ENCODE data around the gene ATP6V0D1. TPM values are rescaled to one million over a fixed set of nuclear protein-coding genes. Genes with fewer than 3 reads are reported as not detected.
"Not testable (repeated sequence)": the region's sequence is repeated elsewhere in the genome, so short reads cannot be mapped to it uniquely, and the experiment has no call there.

ATP6V0D1 gene
- total RNA-seq, 1 donor from 2014 or later = 78.7 TPM

DNA sequence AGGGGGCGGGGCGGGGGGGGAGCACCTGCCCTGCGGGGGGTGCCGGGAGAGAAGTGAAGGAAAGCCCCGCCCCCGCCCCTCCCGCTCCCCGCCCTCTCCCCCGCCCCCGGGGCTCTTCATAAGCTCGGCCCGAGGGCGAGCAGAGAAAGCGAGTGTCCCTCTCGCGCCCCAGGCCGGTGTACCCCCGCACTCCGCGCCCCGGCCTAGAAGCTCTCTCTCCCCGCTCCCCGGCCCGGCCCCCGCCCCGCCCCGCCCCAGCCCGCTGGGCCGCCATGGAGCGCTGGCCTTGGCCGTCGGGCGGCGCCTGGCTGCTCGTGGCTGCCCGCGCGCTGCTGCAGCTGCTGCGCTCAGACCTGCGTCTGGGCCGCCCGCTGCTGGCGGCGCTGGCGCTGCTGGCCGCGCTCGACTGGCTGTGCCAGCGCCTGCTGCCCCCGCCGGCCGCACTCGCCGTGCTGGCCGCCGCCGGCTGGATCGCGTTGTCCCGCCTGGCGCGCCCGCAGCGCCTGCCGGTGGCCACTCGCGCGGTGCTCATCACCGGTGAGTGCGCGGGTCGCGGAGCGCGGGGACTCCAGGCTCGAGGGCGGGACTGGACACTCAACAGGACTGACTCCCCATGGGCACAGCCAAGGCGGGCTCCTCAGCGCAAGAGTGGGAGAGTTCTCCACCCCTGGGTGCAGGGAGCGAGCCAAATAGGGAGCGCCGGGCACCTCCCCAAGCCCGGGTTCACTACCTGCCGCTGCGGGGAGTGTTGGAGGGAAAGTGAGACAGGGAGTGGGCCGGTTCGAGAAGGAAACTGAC lies 49.8 kb downstream of the ATP6V0D1 start, which contains the start of gene HSD11B2:
Gene HSD11B2 (plus strand): TSS at position 145 of the 798 bp plus-strand sequence. CDS start 128 bp downstream, at position 273.
- no peak for FAIRE-seq

DNA sequence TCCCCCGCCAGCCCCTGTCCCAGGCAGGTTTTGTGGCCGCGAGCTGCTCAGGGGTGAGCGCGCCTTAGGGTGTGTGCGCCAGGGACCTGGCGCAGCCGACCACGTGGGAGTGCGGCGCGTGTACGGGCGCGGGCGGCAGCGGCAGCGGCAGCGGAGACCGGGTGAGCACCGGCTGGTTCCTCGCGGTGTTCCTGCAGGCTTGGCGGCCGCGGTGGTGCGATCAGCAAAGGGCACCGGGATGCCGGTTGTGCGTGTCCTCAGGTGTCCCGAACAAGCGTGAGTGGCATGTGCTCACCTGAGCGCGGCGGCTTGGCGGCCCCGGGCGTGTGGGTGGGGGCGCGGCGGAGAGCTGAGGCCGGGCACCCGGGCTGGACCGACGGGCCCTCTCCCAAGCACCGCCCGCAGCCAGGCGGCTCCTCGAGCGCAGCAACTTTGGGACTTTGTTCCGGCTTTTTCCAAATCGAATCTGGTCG lies 50.4 kb downstream of the ATP6V0D1 start:
- FAIRE-seq (no peak), DNase-seq (ENCODE audit: low spot score in 2 of 2) (peak in 1 of 2 donors; percentile 47)

More for the DNA sequence above, 49.8 kb downstream of the ATP6V0D1 start, which contains the start of gene HSD11B2:
- peak; percentile 79 to 83 for DNase-seq (ENCODE audit: low spot score in 2 of 2)

- DNase-seq (ENCODE audit: low spot score in 2 of 2) (no peak), FAIRE-seq (no peak)
Observed at GRCh38 chr16:67429799-67430503, 51.0 kb downstream of the ATP6V0D1 start.

GRCh38 chr16:67429053-67429798 lies 51.7 kb downstream of the ATP6V0D1 start:
- DNase-seq (ENCODE audit: low spot score in 2 of 2) (no peak), FAIRE-seq (no peak)

DNA sequence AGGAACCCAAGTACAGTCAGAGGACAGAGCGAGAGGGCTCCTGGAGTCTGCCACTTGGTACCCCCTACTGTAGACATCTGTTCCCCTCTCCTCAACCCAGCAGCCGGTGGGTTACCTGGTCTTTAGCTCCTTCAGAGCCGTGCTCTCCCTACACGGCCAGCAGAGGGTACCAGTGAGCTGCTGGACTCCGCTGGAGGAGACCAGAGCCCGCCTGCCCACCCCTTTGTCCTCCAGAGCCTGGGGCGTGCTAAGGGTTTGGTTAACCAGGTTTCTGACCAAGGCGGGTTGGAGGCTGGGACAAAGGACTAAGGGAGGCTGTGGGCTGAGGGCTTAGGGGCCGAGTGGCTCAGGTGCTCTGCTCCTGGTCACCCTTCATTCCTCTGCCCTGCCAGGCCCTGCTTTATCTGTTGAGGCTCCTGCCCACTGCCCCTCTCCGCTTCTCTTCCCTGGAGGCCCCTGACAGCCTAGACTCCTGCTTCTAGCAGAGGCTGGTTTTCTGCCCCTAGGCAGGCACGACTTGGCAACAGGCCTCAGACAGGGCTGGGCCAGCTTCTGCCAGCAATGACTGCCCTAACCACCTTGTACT lies 52.7 kb downstream of the ATP6V0D1 start:
- DNase-seq (ENCODE audit: low spot score in 2 of 2) (peak in 1 of 2 donors; percentile 71), FAIRE-seq (no peak)

DNA sequence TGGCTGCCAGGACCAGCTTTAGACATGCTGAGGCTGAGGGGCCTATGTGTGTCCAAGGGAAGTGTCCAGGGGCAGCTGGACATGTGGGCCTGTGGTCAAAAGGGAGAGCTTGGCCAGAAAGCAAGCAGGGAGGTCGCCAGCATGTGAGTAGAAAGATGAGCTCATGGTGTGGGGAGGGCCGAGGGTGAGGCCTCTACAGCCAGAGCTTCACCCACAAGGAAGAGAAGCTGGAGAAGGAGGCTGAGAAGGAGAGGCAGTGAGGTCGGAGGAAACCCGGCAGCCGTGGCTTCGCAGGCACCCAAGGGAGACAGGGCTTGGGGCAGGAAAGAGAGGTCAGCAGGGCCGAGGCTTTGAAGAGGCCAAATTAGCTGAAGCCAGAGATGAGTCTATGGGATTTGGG lies 54.0 kb downstream of the ATP6V0D1 start:
- DNase-seq (ENCODE audit: low spot score in 2 of 2) (no peak), FAIRE-seq (no peak)

- FAIRE-seq (no peak), DNase-seq (ENCODE audit: low spot score in 2 of 2) (no peak)
Observed at GRCh38 chr16:67426022-67426421, 54.9 kb downstream of the ATP6V0D1 start.

DNA sequence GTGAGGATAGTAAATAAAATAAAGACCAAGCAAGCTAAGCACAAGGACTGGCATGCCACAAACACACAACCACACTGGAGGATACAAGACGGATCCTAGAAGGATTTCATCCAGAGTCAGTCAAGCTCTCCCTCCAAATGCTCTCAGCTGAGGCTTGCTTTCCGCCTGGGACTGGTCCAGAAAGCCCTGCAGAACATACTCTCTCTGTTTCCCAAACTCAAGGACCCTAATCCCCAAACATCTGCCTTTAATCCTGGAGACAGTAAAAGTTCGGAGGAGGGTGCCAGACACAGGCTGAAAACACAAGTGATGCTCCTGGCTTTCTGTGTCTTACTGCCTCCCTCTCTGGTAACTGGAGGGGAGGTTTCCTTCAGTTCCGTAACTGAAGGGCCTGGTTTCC lies 55.4 kb downstream of the ATP6V0D1 start:
- FAIRE-seq = no peak
- DNase-seq (ENCODE audit: low spot score in 2 of 2) = no peak

GRCh38 chr16:67425061-67425460 lies 55.9 kb downstream of the ATP6V0D1 start:
- DNase-seq (ENCODE audit: low spot score in 2 of 2) = no peak
- no peak for FAIRE-seq

- DNase-seq (ENCODE audit: low spot score in 2 of 2) (no peak), FAIRE-seq (no peak)
Observed at GRCh38 chr16:67424261-67424615, 56.7 kb downstream of the ATP6V0D1 start.

DNA sequence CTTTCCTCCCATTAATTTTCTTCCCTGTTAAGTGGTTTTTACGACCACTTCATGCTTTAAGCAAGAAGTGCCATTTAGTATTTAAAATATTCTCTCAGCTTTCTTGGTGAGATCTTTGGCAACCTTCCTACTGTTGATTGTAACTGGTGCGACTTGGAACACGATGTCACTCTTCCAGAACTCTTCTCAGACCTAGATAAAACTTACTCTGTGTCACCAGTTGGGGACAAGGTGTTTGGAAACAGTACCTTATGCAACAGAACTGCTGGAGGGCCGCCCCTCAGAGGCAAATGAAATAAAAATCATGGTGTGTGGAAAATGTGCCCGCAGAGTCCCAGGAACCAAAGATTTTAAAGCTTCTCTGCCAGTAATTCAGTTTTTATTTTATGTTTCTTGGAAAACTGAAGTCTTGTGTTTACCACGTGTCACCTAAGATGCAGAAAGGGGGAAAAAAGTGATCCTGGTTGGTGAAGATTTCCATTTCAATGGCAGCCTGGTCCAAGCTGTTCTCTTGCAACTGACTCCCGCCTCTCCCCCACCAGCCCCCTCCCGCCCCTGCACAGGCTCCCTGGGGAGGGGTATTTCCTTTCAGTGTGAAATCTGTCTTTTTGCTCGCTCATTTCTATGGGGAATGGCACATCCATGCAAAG lies 57.2 kb downstream of the ATP6V0D1 start:
- FAIRE-seq (no peak), DNase-seq (ENCODE audit: low spot score in 2 of 2) (no peak)

DNA sequence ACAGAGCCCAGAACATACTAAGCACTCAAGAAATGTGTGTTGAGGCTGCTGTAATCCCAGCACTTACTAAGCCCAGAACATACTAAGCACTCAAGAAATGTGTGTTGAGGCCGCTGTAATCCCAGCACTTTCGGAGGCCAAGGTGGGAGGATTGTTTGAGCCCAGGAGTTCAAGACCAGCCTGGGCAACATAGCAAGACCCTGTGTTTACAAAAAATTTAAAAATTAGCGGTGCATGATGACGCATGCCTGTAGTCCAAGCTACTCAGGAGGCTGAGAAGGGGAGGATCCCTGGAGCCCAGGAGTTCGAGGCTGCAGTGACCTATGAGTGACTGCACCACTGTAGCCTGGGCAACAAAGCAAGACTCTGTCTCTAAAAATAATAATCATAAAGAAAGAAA lies 57.9 kb downstream of the ATP6V0D1 start:
- FAIRE-seq (no peak), DNase-seq (ENCODE audit: low spot score in 2 of 2) (no peak)

DNA sequence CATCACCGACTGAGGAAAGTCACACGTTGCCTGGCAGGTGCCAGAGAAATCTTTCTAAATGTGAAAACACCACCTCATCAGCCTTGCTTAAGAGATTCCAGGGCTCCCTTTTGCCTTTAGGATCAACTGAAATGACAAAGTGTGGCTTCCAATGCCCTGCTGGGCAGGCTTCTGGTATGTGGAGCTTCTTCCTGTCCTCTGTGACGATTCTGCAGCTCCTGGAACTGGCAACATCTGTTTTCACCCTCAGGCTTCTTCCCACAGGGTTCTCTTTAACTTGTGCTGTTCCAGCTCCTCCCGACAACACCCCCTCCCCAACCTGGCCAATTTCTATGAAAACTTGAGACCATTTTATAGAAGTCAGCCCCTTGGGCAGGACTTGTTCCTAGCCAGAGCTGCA lies 59.9 kb downstream of the ATP6V0D1 start:
- FAIRE-seq = no peak

DNA sequence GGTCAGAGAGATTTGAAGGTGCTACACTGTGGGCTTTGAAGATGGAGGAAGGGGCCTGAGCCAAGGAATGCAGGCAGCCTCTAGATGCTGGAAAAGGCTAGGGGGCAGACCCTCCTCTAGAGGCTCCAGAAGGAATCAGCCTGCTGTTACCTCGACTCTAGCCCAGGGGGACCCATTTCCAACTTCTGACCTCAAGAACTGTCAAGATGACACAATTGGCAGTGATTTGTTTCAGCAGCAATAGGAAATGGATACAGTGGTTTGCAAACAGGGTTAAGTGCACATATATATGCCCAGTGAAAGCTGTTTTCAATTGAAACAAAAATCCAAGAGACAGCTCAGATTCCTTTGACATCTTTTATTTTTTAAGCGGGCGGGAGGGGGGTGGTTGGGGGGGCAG lies 61.0 kb downstream of the ATP6V0D1 start:
- DNase-seq (ENCODE audit: low spot score in 2 of 2) (no peak), FAIRE-seq (no peak)

More for the DNA sequence above, 59.9 kb downstream of the ATP6V0D1 start:
- DNase-seq (ENCODE audit: low spot score in 2 of 2) = no peak

DNA sequence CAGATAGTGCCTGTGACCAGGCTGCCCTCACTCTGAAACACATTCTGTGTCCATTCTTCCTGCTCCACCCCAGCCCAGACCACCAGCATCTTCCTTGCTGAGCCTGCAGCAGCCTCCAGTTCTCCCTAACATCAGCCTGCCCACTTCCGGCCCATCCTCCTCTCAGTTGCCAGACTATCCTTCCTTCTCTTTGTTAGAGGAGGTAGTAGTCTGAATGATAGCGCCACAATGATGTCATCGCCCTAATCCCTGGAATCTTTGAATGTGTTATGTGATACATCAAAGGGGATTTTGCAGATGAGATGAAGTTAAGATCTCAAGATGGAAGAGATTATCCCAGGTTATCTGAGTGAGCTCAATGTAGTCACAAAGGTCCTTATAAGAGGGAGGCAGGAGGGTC lies 61.5 kb downstream of the ATP6V0D1 start:
- DNase-seq (ENCODE audit: low spot score in 2 of 2) (no peak), FAIRE-seq (no peak)

DNA sequence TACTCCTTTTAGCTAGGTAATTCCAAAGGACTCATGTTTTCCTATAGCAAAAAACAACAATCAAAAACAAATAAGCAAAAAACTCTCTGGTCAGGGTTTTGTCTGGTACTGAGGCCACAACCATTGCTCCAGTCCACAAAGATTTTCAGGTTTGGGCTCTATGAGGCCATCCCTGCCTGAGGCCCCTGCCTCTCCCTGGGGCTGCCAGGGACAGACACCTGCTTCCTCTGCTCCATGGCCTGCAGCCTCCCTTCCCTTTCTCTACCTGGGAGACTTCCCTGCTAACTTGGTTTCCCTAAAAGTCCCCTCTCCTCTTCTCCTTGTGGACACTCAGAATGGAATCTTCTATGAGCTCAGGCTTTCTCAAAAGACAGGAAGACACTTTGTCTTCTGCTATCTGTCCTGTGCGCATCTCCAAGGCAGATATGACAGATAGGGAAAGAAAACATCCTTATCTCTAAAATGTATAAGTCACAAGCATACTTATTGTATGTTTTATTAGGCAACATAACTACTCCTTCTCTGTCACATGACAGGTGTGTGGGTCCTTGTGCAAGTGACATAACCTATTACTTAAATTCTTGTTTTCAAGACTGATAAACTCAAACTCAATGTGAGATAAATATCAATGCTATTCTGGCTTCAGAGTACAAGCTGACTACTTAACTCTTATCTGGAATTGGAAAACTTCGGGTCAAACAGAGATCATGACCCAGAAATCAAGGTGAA lies 63.5 kb downstream of the ATP6V0D1 start:
- no peak for DNase-seq (ENCODE audit: low spot score in 2 of 2)
- FAIRE-seq = no peak

DNA sequence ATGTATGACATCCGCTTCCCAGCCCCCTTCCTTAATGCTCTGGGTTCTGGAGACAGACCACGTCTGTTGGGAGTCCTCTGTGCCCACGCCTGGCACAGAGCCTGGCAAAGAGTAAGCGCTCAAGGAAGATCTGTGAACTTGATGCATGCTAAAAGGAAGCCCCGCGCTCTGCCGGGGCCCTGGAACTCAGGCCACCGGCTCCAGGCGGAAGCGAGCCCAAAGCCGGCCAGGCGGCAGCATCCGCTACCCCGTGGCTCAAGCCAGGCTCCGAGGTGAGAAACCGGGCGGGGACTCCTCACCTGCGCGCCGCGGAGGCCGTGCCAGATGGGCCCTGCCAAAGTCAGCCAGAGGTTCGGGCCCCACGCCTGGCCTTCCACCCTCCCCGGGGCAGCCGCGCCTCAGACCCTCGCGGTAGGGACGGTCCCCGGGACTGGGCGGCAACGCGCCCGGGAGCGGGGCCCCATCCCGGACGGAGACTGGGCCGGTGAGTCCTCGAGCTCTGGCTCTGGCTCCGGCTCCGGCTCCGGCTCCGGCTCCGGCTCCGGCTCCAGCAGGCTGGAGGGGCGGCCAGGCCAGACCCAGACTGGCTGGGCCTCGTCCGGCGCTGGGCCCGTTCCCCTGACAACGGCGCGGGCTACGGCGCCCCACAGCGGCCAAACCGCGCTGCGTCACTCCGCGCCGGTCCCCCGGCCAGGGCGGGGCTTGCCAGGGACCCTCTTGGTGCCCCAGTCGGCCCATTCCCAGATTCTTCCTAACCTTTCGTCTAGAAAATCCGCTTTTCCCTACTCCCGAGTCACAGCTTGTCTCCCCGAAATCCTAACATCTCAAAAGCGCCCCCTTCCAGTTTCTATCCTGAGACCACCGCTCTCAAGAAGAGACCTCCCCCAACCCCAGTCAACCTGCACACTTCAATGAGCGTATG lies 64.8 kb downstream of the ATP6V0D1 start, which contains the start of gene ZDHHC1:
Gene ZDHHC1 (minus strand): TSS at position 606 of the 922 bp plus-strand sequence. CDS start 8,702 bp downstream, outside the sequence.
- no peak for FAIRE-seq
- peak; percentile 88 to 91 for DNase-seq (ENCODE audit: low spot score in 2 of 2)

DNA sequence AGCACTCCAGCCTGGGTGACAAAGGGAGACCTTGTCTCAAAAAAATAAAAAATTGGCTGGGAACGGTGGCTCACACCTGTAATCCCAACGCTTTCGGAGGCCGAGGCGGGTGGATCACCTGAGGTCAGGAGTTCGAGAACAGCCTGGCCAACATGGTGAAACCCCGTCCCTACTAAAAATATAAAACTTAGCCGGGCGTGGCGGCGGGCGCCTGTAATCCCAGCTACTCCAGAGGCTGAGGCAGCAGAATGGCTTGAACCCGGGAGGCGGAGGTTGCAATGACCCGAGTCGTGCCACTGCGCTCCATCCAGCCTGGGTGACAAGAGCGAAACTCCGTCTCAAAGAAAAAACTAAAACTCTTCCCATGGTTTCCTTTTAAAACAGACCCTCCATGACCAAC lies 65.5 kb downstream of the ATP6V0D1 start:
- not testable (repeated sequence) for FAIRE-seq; DNase-seq (ENCODE audit: low spot score in 2 of 2)
